Measurements from ENCODE around the gene TTLL5.

The TTLL5 gene

DNA sequence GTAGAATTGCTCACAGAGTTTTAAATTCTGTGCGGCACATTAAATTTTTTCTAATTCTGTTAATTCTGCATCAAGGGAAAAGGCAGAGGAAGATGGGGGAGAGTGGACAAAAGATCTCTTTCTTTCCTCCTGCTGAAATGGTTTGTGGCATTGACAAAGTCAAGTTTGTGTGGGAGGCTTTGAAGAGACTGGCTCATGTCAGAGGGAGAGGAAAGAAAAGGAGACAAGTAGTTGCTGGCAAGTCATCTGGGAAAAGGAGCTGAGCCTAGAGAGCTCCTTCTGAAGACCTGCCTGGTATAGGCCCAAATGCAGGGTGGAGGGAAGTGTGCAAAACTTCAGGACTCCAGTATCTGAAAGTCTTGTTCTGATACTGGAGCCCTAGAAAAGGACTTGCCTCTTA, 36.3 kb downstream of the TTLL5 start:
- WGBS, 2 donors (ENCODE audit: extremely low coverage in 2 of 2, insufficient read length in 2 of 2, insufficient replicate concordance in 1 of 2): no CpG with 5 or more reads among the region's 1 CpG
- no peak overlapping the region for H2AK5ac ChIP-seq (ENCODE audit: low read depth, low read length)
- H2BK12ac ChIP-seq (ENCODE audit: low read length): no peak overlapping the region
- no peak overlapping the region for H3K4me3 ChIP-seq (ENCODE audit: low read length in 2 of 2)
- H3K79me1 ChIP-seq (ENCODE audit: low read depth, low read length): no peaks in the 10 kb centered on the region
- no peak overlapping the region for H4K8ac ChIP-seq (ENCODE audit: low read depth, low read length)
- H4K91ac ChIP-seq (ENCODE audit: low read depth, low read length, poor library complexity): no peak overlapping the region
- H2BK120ac ChIP-seq (ENCODE audit: low read depth, low read length): no peak overlapping the region
- H3K4ac ChIP-seq (ENCODE audit: low read length): no peak overlapping the region
- peaks cover 15 to 69% of the 10 kb centered on the region in 2 donors for H3K36me3 ChIP-seq (replicated peaks in 1 of 2; ENCODE audit: control insufficient read depth in 2 of 2, insufficient read depth in 2 of 2, low read length in 2 of 2)
- H2AFZ ChIP-seq (ENCODE audit: low read length): no peak overlapping the region
- H3K4me1 ChIP-seq (ENCODE audit: control insufficient read depth in 2 of 2, insufficient read depth in 1 of 2, low read depth in 1 of 2, low read length in 2 of 2): peaks cover 0 to 3% of the 10 kb centered on the region in 2 donors
- H3K23ac ChIP-seq (ENCODE audit: low read depth, low read length, poor library complexity): no peak overlapping the region
- H2BK5ac ChIP-seq (ENCODE audit: low read length): no peak overlapping the region
- no peak overlapping the region for H2BK15ac ChIP-seq (ENCODE audit: low read length)
- H3K27ac ChIP-seq (replicated peaks; ENCODE audit: low read length): no peak overlapping the region
- no peak overlapping the region for H3K14ac ChIP-seq (ENCODE audit: low read length)
- no peak overlapping the region for H3K18ac ChIP-seq (ENCODE audit: low read length)
- no peaks in the 10 kb centered on the region for H3K27me3 ChIP-seq (ENCODE audit: control insufficient read depth in 3 of 3, insufficient read depth in 3 of 3, low read depth in 1 of 3, low read length in 3 of 3)
- no peak for DNase-seq (ENCODE audit: low spot score)
- no peak overlapping the region for H3K9ac ChIP-seq (ENCODE audit: low read depth, low read length, poor library complexity)
- H3K9me3 ChIP-seq (replicated peaks in 1 of 2; ENCODE audit: control insufficient read depth in 2 of 2, insufficient read depth in 1 of 2, low read depth in 1 of 2, low read length in 2 of 2): peaks cover 0 to 4% of the 10 kb centered on the region in 2 donors
- no peak overlapping the region for H3K4me2 ChIP-seq (ENCODE audit: insufficient read depth, low read length, poor library complexity, severe bottlenecking)

DNA sequence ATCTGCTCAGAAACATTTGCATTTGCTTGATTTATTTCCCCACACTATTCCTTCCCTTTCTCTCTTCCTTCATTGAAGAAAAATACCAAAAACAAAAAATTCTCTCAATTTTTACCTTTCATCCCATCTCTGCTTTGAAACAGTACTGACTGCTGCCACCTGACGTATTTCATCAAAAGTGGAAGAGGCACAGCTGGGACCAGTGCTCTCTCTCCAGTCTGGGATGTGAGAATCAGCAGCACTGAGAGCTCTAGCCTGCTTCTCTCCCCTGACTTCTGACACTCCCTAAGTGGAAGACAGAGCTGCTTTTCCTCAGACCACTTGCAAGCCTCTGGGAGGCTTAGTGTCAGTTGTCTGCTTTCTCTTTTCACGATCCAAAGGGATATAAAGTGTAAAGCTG, 36.9 kb downstream of the TTLL5 start:
- H3K4ac ChIP-seq (ENCODE audit: low read length): no peak overlapping the region
- peaks cover 0 to 4% of the 10 kb centered on the region in 2 donors for H3K9me3 ChIP-seq (replicated peaks in 1 of 2; ENCODE audit: control insufficient read depth in 2 of 2, insufficient read depth in 1 of 2, low read depth in 1 of 2, low read length in 2 of 2)
- H2AK5ac ChIP-seq (ENCODE audit: low read depth, low read length): no peak overlapping the region
- H2BK15ac ChIP-seq (ENCODE audit: low read length): no peak overlapping the region
- WGBS, 2 donors (ENCODE audit: extremely low coverage in 2 of 2, insufficient read length in 2 of 2, insufficient replicate concordance in 1 of 2): no CpG with 5 or more reads among the region's 2 CpGs
- no peak overlapping the region for H2AFZ ChIP-seq (ENCODE audit: low read length)
- no peak for DNase-seq (ENCODE audit: low spot score)
- H3K27me3 ChIP-seq (ENCODE audit: control insufficient read depth in 3 of 3, insufficient read depth in 3 of 3, low read depth in 1 of 3, low read length in 3 of 3): no peaks in the 10 kb centered on the region
- H2BK120ac ChIP-seq (ENCODE audit: low read depth, low read length): no peak overlapping the region
- H4K91ac ChIP-seq (ENCODE audit: low read depth, low read length, poor library complexity): no peak overlapping the region
- H4K8ac ChIP-seq (ENCODE audit: low read depth, low read length): no peak overlapping the region
- H3K14ac ChIP-seq (ENCODE audit: low read length): no peak overlapping the region
- no peak overlapping the region for H2BK12ac ChIP-seq (ENCODE audit: low read length)
- no peak overlapping the region for H3K9ac ChIP-seq (ENCODE audit: low read depth, low read length, poor library complexity)
- no peak overlapping the region for H3K4me2 ChIP-seq (ENCODE audit: insufficient read depth, low read length, poor library complexity, severe bottlenecking)
- no peak overlapping the region for H3K23ac ChIP-seq (ENCODE audit: low read depth, low read length, poor library complexity)
- H3K4me3 ChIP-seq (ENCODE audit: low read length in 2 of 2): no peak overlapping the region
- no peak overlapping the region for H3K27ac ChIP-seq (replicated peaks; ENCODE audit: low read length)
- H3K79me1 ChIP-seq (ENCODE audit: low read depth, low read length): no peaks in the 10 kb centered on the region
- peaks cover 12 to 69% of the 10 kb centered on the region in 2 donors for H3K36me3 ChIP-seq (replicated peaks in 1 of 2; ENCODE audit: control insufficient read depth in 2 of 2, insufficient read depth in 2 of 2, low read length in 2 of 2)
- no peak overlapping the region for H3K18ac ChIP-seq (ENCODE audit: low read length)
- peaks cover 0 to 3% of the 10 kb centered on the region in 2 donors for H3K4me1 ChIP-seq (ENCODE audit: control insufficient read depth in 2 of 2, insufficient read depth in 1 of 2, low read depth in 1 of 2, low read length in 2 of 2)
- H2BK5ac ChIP-seq (ENCODE audit: low read length): no peak overlapping the region

DNA sequence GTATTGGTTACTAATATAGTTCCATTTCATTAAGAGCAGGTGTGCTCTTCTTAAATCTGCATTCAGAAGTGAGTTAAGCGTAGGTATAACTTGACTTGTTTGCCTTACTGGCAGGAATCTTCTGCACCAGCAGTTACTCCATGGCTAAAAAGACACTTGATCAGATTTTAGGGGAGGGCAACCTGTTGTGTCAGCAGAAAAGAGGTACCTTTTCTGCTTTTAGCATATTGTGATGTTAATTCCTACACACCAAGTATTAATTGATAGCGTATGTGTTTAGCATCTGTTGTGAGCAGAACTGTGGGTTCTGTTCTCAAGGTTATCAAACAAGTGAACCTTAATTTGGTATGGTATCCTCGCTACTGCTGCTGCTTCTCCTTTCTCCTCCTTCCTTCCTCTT, 38.3 kb downstream of the TTLL5 start:
- H3K4me3 ChIP-seq (ENCODE audit: low read length in 2 of 2): no peak overlapping the region
- no peak overlapping the region for H3K18ac ChIP-seq (ENCODE audit: low read length)
- H2BK5ac ChIP-seq (ENCODE audit: low read length): no peak overlapping the region
- no peak overlapping the region for H4K8ac ChIP-seq (ENCODE audit: low read depth, low read length)
- peaks cover 12 to 70% of the 10 kb centered on the region in 2 donors for H3K36me3 ChIP-seq (replicated peaks in 1 of 2; ENCODE audit: control insufficient read depth in 2 of 2, insufficient read depth in 2 of 2, low read length in 2 of 2)
- no peak for DNase-seq (ENCODE audit: low spot score)
- H3K4me1 ChIP-seq (ENCODE audit: control insufficient read depth in 2 of 2, insufficient read depth in 1 of 2, low read depth in 1 of 2, low read length in 2 of 2): peaks cover 0 to 3% of the 10 kb centered on the region in 2 donors
- no peak overlapping the region for H2BK15ac ChIP-seq (ENCODE audit: low read length)
- H2BK12ac ChIP-seq (ENCODE audit: low read length): no peak overlapping the region
- H3K79me1 ChIP-seq (ENCODE audit: low read depth, low read length): no peaks in the 10 kb centered on the region
- no peaks in the 10 kb centered on the region for H3K27me3 ChIP-seq (ENCODE audit: control insufficient read depth in 3 of 3, insufficient read depth in 3 of 3, low read depth in 1 of 3, low read length in 3 of 3)
- H3K27ac ChIP-seq (replicated peaks; ENCODE audit: low read length): no peak overlapping the region
- no peak overlapping the region for H4K91ac ChIP-seq (ENCODE audit: low read depth, low read length, poor library complexity)
- no peak overlapping the region for H2AFZ ChIP-seq (ENCODE audit: low read length)
- H3K14ac ChIP-seq (ENCODE audit: low read length): no peak overlapping the region
- no peak overlapping the region for H3K4ac ChIP-seq (ENCODE audit: low read length)
- H3K9me3 ChIP-seq (replicated peaks in 1 of 2; ENCODE audit: control insufficient read depth in 2 of 2, insufficient read depth in 1 of 2, low read depth in 1 of 2, low read length in 2 of 2): peaks cover 0 to 4% of the 10 kb centered on the region in 2 donors
- no peak overlapping the region for H3K4me2 ChIP-seq (ENCODE audit: insufficient read depth, low read length, poor library complexity, severe bottlenecking)
- no peak overlapping the region for H3K9ac ChIP-seq (ENCODE audit: low read depth, low read length, poor library complexity)
- no CpG with 5 or more reads among the region's 3 CpGs for WGBS, 2 donors (ENCODE audit: extremely low coverage in 2 of 2, insufficient read length in 2 of 2, insufficient replicate concordance in 1 of 2)
- no peak overlapping the region for H2BK120ac ChIP-seq (ENCODE audit: low read depth, low read length)
- H2AK5ac ChIP-seq (ENCODE audit: low read depth, low read length): no peak overlapping the region
- no peak overlapping the region for H3K23ac ChIP-seq (ENCODE audit: low read depth, low read length, poor library complexity)

DNA sequence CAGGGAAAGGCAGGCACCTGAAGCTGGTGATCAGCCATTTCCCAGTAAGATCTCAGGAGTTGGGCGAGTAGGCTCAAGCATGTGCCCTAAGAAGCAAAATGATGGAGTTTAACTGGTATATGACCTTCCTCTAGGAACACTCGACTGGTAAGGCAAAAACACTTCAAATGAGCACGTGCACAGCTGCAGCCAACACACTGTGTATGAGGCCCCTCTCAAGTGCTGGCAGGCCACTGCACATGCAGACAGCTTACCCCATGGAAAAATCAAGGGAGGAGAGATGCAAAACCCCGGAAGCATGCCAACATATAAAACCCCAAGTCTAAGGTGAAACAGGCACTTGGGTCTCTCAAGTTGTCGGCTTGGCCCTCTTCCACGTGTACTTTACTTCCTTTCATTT, 39.2 kb downstream of the TTLL5 start:
- Histone ChIP-seq H2AK5ac (ENCODE audit: low read depth, low read length) (no peak overlapping the region), H3K4ac (ENCODE audit: low read length) (no peak overlapping the region), H2BK5ac (ENCODE audit: low read length) (no peak overlapping the region), H3K4me2 (ENCODE audit: insufficient read depth, low read length, poor library complexity, severe bottlenecking) (no peak overlapping the region), H3K9me3 (replicated peaks in 1 of 2; ENCODE audit: control insufficient read depth in 2 of 2, insufficient read depth in 1 of 2, low read depth in 1 of 2, low read length in 2 of 2) (peaks cover 0 to 4% of the 10 kb centered on the region in 2 donors), H3K36me3 (replicated peaks in 1 of 2; ENCODE audit: control insufficient read depth in 2 of 2, insufficient read depth in 2 of 2, low read length in 2 of 2) (peaks cover 14 to 79% of the 10 kb centered on the region in 2 donors), H3K27me3 (ENCODE audit: control insufficient read depth in 3 of 3, insufficient read depth in 3 of 3, low read depth in 1 of 3, low read length in 3 of 3) (no peaks in the 10 kb centered on the region), H3K4me1 (ENCODE audit: control insufficient read depth in 2 of 2, insufficient read depth in 1 of 2, low read depth in 1 of 2, low read length in 2 of 2) (peaks cover 0 to 3% of the 10 kb centered on the region in 2 donors), H3K9ac (ENCODE audit: low read depth, low read length, poor library complexity) (no peak overlapping the region), H2AFZ (ENCODE audit: low read length) (no peak overlapping the region), H3K79me1 (ENCODE audit: low read depth, low read length) (no peaks in the 10 kb centered on the region), H3K27ac (replicated peaks; ENCODE audit: low read length) (no peak overlapping the region), H2BK15ac (ENCODE audit: low read length) (no peak overlapping the region), H3K23ac (ENCODE audit: low read depth, low read length, poor library complexity) (no peak overlapping the region), H3K14ac (ENCODE audit: low read length) (no peak overlapping the region), H3K4me3 (ENCODE audit: low read length in 2 of 2) (no peak overlapping the region), H4K91ac (ENCODE audit: low read depth, low read length, poor library complexity) (no peak overlapping the region), H3K18ac (ENCODE audit: low read length) (no peak overlapping the region), H4K8ac (ENCODE audit: low read depth, low read length) (no peak overlapping the region), H2BK12ac (ENCODE audit: low read length) (no peak overlapping the region), H2BK120ac (ENCODE audit: low read depth, low read length) (no peak overlapping the region)
- DNase-seq (ENCODE audit: low spot score): no peak
- WGBS, 2 donors (ENCODE audit: extremely low coverage in 2 of 2, insufficient read length in 2 of 2, insufficient replicate concordance in 1 of 2): no CpG with 5 or more reads among the region's 6 CpGs

Data from neuronal stem cell (in vitro differentiated cells).